Naive thymus-derived CD8-positive, alpha-beta T cell (primary cell): ENCODE data around the gene MAPKBP1. TPM values are rescaled to one million over a fixed set of nuclear protein-coding genes. Genes with fewer than 3 reads are reported as not detected.
A peak's percentile ranks its signal among the peaks of the same experiment; 100 is the strongest.
"Not testable (repeated sequence)": the region's sequence is repeated elsewhere in the genome, so short reads cannot be mapped to it uniquely, and the experiment has no call there.

Experiments
- ATAC-seq, 2 donors: fragments of 150-1000 bp; cut with Tn5 transposase in 1 of 2; sonication (Bioruptor Pico), chemical (Tn5 transposase) in 1 of 2; 1 replicate in 1 of 2; 2 replicates in 1 of 2; pipeline ENCODE4 v1.10.0; 2021; ENCODE audit warnings: mild to moderate bottlenecking in 2 of 2, moderate library complexity in 2 of 2
- POLR2A ChIA-PET: fragments of 350-600 bp; sonication (Branson Sonifier 250); formaldehyde crosslinking; loops from one replicate; lab custom pipeline; 2021; ENCODE audit warnings: antibody characterized with exemption; lab: Charles Lee
- DNase-seq, 10 donors: peaks; one replicate each; pipeline versions ENCODE4 v3.0.0 to v3.0.0-alpha.2; 2020 to 2022
- H3K27ac Mint-ChIP-seq, 10 donors: one replicate each; pipeline ENCODE4 v1.8.0; 2020 to 2022; ENCODE audit warnings: mild to moderate bottlenecking in 10 of 10, mixed read lengths in 10 of 10, moderate library complexity in 4 of 10, inconsistent platforms in 1 of 10
- H3K27me3 Mint-ChIP-seq, 5 donors: one replicate each; pipeline ENCODE4 v1.8.0; 2021 to 2022; ENCODE audit warnings: mixed read lengths in 5 of 5
- H3K36me3 Mint-ChIP-seq, 3 donors: one replicate each; pipeline ENCODE4 v1.8.0; 2020 to 2022; ENCODE audit warnings: mixed read lengths in 3 of 3, mild to moderate bottlenecking in 2 of 3, inconsistent platforms in 1 of 3
- H3K4me1 Mint-ChIP-seq, 4 donors: one replicate each; pipeline ENCODE4 v1.8.0; 2021 to 2022; ENCODE audit warnings: mixed read lengths in 4 of 4
- H3K4me3 Mint-ChIP-seq, 10 donors: one replicate each; pipeline ENCODE4 v1.8.0; 2020 to 2022; ENCODE audit warnings: mild to moderate bottlenecking in 10 of 10, mixed read lengths in 10 of 10, moderate library complexity in 6 of 10, inconsistent platforms in 1 of 10
- H3K9me3 Mint-ChIP-seq, 9 donors: one replicate each; pipeline ENCODE4 v1.8.0; 2020 to 2022; ENCODE audit warnings: mixed read lengths in 9 of 9, mild to moderate bottlenecking in 3 of 9, inconsistent platforms in 1 of 9, moderate library complexity in 1 of 9
- polyA plus RNA-seq, 3 donors: library from polyadenylated mRNA; unstranded; fragments of 300-500 nt; fragmentation: Illumina TruSeq; gene quantifications; one replicate each; pipeline ENCODE4 v1.2.3, GENCODE V29; 2021
- total RNA-seq, 8 experiments: library from RNA in 2 of 8; stranded (reverse) in 2 of 8; gene quantifications; one replicate each; pipeline ENCODE4 v1.2.3 and lab custom pipeline; 2021 to 2026

Gene MAPKBP1
- total and polyA plus RNA-seq, 5 experiments from 2014 or later = 1.5 to 39.8 (median 4.0) TPM

DNA sequence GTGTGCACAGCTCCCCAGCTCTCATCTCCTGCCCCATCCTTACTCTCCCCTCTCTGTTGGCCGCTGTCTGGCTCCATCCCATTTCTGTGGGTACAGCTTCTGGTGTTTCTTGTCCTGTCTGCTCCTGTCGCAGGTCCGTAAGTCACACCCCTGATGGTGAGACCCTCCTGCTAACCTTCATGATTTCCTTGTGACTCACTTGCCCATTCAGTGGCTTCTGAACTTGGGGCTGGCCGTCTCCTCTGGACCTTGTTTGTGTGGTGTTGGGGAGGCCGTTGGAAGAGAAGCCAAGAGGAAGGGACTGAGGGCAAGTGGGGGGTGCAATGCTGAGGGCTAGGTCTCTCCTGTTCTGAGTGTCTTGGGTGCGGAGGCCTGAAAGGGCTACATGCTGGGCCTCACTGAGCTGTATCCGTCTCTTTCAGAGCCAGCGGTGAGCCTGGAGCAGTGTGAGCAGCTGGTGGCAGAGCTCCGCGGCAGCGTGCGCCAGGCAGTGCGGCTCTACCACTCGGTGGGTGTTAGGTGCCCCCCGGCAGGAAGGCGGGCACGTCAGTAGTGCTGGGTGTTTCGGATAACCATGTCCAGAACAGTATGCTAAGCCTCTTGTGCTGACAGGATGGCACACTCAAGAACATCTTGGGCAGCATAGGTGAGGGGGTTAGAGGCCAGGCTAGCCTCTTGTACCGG is 49.9 kb downstream of the MAPKBP1 start:
- peaks cover 0 to 21% (median 6%) of the 10 kb centered on the region in 3 donors for H3K36me3 Mint-ChIP-seq
- H3K9me3 Mint-ChIP-seq = no peaks in the 10 kb centered on the region
- no peaks in the 10 kb centered on the region for H3K27me3 Mint-ChIP-seq
- DNase-seq (no peak), ATAC-seq (no peak)
- POLR2A ChIA-PET = interaction anchor here (0.6 kb wide), 1 partner anchor 118 kb away, joined by 3 read pairs; no protein-coding TSS in a partner anchor
- H3K4me3 Mint-ChIP-seq = no peak overlapping the region
- peaks cover 11 to 21% (median 12%) of the 10 kb centered on the region in 4 donors for H3K4me1 Mint-ChIP-seq
- H3K27ac Mint-ChIP-seq = peak overlapping the region in 2 of 10 donors; percentile 36 to 80

DNA sequence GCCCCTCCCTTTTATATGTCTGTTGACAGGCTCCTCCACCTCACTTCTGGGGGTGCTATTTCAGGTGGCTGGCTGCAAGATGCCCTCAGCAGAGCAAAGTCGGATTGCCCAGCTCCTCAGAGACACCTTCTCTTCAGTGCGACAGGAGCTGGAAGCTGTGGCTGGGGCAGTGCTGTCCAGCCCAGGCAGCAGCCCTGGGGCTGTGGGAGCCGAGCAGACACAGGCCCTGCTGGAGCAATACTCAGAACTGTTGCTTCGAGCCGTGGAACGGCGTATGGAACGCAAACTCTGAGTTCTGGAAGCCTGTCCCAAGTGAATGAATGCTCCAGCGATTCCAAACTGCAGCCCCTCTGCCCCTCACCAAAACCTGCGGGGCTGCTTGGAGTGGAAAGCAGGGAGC is 50.9 kb downstream of the MAPKBP1 start:
- POLR2A ChIA-PET = interaction anchor here (0.6 to 3.7 kb wide), 4 partner anchors 10 to 119 kb away, joined by 3 to 19 read pairs (median 4); partner anchors contain the start of gene MAPKBP1
- Mint-ChIP-seq H3K9me3 (no peaks in the 10 kb centered on the region), H3K27ac (no peak overlapping the region), H3K4me3 (no peak overlapping the region), H3K4me1 (peaks cover 13 to 28% (median 21%) of the 10 kb centered on the region in 4 donors), H3K27me3 (no peaks in the 10 kb centered on the region), H3K36me3 (peaks cover 0 to 15% (median 5%) of the 10 kb centered on the region in 3 donors)
- ATAC-seq (no peak), DNase-seq (no peak)

DNA sequence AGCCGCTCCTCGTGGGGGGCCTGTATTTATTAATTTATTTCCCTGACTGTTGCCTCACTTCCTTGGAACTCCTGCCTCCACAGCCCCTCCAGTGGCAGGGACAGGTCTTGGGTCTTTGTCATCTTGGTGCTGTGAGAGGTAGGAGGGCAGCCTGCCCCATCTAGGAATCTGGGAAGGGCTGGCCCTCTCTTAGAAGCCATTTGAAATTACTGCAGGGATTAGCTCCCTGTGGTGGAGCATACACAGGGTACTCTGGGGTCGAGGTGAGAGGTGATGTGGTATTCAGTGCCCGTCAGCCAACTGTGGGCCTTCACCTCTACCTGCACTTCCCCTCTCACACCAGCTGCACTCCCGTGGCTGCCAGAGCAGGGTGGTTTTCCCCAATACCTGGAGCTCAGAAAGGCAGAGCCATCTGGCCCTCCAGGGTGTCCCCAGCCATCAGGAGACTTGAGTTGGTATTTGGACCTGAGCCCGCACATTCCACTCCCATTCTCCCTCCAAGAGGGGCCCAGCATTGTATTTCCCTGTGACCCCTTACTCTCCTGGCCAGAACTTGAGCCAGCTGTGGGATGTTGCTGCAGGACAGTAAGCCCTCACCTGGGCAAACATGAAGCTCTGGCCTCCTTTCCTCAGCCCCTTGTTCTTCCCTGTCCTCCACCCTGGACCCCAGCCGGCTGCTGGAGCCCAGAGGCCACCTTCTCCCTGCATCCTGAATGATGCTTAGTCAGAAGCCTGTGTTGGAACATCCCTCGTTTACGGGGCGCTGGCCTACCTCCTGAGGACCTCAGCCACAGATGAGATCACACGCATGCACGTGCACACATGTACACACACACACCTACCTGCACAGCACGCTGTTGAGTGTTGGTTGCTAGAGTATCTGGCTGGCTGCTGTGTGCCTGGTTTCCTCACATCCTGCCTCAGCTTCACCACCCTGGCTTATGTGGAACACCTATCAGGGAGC is 51.6 kb downstream of the MAPKBP1 start:
- H3K36me3 Mint-ChIP-seq = peaks cover 0 to 10% (median 4%) of the 10 kb centered on the region in 3 donors
- DNase-seq (no peak), ATAC-seq (no peak)
- peaks cover 13 to 34% (median 27%) of the 10 kb centered on the region in 4 donors for H3K4me1 Mint-ChIP-seq
- peak overlapping the region in 9 of 10 donors; percentile 15 to 87 (median 57) for H3K27ac Mint-ChIP-seq
- H3K9me3 Mint-ChIP-seq = no peaks in the 10 kb centered on the region
- H3K4me3 Mint-ChIP-seq = peak overlapping the region; percentile 65 to 98 (median 88)
- POLR2A ChIA-PET = interaction anchor here (1.1 to 3.7 kb wide), 4 partner anchors 11 to 131 kb away, joined by 3 to 19 read pairs (median 4); partner anchors contain the start of gene MAPKBP1
- no peaks in the 10 kb centered on the region for H3K27me3 Mint-ChIP-seq

DNA sequence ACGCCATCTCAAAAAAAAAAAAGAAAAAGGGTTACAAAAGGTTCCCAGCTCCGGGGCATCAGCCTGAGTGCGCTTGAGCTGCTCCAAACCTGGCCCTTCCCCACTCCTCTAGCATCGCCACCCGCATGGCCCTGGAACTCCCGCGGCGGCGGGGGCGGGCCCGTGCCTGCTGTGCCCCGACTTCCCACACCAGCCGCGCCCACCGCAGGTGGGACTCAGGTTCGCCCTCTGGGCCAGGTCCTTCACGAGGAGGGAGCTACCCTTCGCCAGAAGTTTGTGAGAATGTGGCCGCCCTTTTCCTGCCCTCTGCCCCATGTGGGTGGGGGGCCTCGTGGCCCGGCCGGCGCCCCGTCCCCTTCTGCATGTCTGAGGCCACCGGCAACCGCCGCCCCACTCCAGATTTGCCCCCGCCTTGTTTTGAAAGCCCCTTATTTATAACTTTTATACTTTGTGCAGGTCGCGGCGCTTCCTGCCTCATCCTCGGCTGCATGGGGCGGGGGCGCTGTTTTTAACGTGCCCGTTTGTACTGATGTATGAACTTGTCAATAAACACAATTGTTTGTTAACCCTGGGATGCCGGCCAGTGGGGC is 53.1 kb downstream of the MAPKBP1 start:
- POLR2A ChIA-PET = interaction anchor here (0.5 to 3.7 kb wide), 10 partner anchors 16 to 428 kb away, joined by 3 to 19 read pairs (median 4); partner anchors contain the start of genes MAPKBP1 and SPTBN5
- Mint-ChIP-seq H3K9me3 (no peaks in the 10 kb centered on the region), H3K36me3 (peaks cover 0 to 6% (median 4%) of the 10 kb centered on the region in 3 donors), H3K4me3 (peak overlapping the region; percentile 86 to 98 (median 94)), H3K27ac (peak overlapping the region; percentile 63 to 96 (median 91)), H3K27me3 (no peaks in the 10 kb centered on the region), H3K4me1 (peaks cover 16 to 49% (median 42%) of the 10 kb centered on the region in 4 donors)
- ATAC-seq (peak; percentile 46 to 49), DNase-seq (peak in 4 of 10 donors; percentile 7 to 62 (median 45))

DNA sequence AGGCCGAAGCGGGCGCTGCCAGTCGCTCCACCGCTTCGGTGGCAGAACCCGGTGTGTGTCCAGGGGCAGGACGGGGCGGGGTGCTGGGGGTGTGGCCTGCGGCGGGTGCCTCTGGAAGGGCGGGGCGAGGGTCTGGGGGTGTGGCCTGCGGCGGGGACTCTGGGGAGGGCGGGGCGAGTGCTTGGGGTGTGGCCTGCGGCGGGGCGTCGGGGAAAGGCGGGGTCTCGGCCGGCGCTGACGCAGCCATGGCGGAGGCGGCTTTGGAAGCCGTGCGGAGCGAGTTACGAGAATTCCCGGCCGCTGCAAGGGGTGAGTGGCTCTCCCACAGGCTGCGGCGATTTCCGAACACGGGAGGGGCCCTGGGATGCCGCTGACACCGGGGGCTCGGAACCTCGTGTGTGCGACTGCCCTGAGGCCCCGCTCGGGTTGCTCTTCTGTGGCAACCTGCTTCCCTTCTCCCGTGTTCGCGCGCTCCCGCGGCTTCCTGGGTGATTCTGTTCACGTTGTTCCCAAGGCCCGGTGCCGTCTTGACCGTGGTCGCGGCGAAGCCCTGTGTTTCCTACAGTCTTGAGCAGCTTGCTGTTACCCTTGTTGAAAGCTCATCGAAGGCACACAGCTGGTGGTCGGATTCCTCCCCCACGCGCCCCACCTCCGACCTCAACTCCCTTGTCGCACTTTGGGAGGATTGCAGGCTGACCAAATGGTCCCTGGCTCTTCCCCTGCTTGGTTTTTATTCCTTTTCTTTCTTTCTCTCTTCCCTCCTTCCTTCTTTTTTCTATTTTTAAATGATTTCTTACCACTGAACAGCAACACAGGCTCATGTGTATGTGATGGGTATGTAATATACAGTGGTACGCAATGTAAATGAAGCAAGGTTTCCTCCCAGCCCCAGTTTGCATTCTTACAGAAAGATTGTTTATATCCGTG is 53.9 kb downstream of the MAPKBP1 start, which contains the start of gene JMJD7:
Gene JMJD7 (plus strand): TSS at position 213 of the 927 bp plus-strand sequence. CDS start 33 bp downstream, at position 246.
- DNase-seq = peak; percentile 86 to 99 (median 92)
- H3K27me3 Mint-ChIP-seq = no peaks in the 10 kb centered on the region
- ATAC-seq = peak; percentile 85 to 88
- H3K9me3 Mint-ChIP-seq = no peaks in the 10 kb centered on the region
- peaks cover 22 to 56% (median 50%) of the 10 kb centered on the region in 4 donors for H3K4me1 Mint-ChIP-seq
- POLR2A ChIA-PET = interaction anchor here (0.6 to 3.7 kb wide), 9 partner anchors 33 to 162 kb away, joined by 3 to 19 read pairs (median 3); partner anchors contain the start of genes MAPKBP1 and SPTBN5
- H3K36me3 Mint-ChIP-seq = peaks cover 0 to 4% (median 0%) of the 10 kb centered on the region in 3 donors
- peak within 1 kb of the TSS; percentile 86 to 98 (median 94) for H3K4me3 Mint-ChIP-seq
- peak within 1 kb of the TSS; percentile 63 to 96 (median 91) for H3K27ac Mint-ChIP-seq

DNA sequence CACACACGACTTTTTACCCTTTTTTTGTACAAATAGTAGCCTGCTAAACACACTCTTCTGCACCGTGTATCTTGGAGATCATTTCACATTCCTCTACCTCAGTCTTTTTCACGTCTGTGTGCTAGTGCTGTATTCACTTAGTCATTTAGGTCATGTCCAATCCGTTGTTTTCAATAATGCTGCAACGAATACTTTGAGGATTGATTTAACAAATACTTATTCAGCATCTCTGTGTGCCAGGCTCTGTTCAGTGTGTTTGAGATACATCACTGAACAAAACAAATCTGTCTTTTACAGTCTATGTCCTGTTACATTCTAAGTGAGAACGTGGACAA is 54.5 kb downstream of the MAPKBP1 start:
- DNase-seq = no peak
- H3K9me3 Mint-ChIP-seq = no peaks in the 10 kb centered on the region
- POLR2A ChIA-PET = interaction anchor here (0.9 to 3.7 kb wide), 6 partner anchors 9 to 207 kb away, joined by 3 to 19 read pairs (median 6); partner anchors contain the start of genes MAPKBP1 and SPTBN5
- peak overlapping the region; percentile 63 to 96 (median 91) for H3K27ac Mint-ChIP-seq
- H3K4me3 Mint-ChIP-seq = peak overlapping the region; percentile 86 to 98 (median 94)
- H3K27me3 Mint-ChIP-seq = no peaks in the 10 kb centered on the region
- no peak for ATAC-seq
- peaks cover 25 to 63% (median 54%) of the 10 kb centered on the region in 4 donors for H3K4me1 Mint-ChIP-seq
- H3K36me3 Mint-ChIP-seq = peaks cover 0 to 4% (median 0%) of the 10 kb centered on the region in 3 donors

DNA sequence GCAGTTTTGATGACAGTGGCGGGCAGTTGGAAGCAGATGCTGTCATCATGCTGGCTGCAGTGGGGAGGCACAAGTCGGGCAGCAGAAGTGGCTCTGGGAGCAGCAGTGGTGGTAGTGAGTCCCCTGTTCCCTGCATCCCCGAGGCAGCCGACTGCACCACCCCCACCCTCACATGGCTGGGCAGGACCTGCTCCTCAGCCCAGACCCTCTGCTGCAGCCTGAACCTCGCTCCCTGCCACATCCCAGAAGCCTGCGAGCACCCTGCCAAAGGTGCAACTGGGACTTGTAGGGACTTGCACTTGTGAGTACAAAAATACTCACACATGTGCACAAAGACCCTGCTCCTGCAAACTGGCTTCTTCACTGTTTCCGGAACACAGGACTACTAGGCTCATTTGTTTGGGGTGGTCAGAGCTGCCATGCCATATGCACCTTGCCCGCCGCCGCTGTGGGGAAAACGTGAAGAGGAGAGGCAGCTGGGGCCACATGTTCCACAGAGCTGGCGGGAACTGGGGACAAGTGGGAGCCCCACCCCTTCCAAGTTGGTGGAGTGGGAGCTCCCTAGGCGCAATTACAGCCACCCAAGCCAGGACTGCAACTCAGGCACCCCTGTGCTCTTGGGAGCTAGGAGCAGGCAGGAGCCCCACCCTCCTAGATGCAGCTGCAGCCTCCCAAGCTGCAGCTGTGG is 55.8 kb downstream of the MAPKBP1 start:
- H3K27me3 Mint-ChIP-seq = no peaks in the 10 kb centered on the region
- POLR2A ChIA-PET = interaction anchor here (0.8 kb wide), 1 partner anchor 63 kb away, joined by 4 read pairs; no protein-coding TSS in a partner anchor
- ATAC-seq (no peak), DNase-seq (no peak)
- H3K27ac Mint-ChIP-seq = peak overlapping the region in 1 of 10 donors; percentile 41
- H3K36me3 Mint-ChIP-seq = peaks cover 0 to 6% (median 0%) of the 10 kb centered on the region in 3 donors
- H3K4me1 Mint-ChIP-seq = peaks cover 29 to 66% (median 60%) of the 10 kb centered on the region in 4 donors
- H3K9me3 Mint-ChIP-seq = no peaks in the 10 kb centered on the region
- H3K4me3 Mint-ChIP-seq = peak overlapping the region in 4 of 10 donors; percentile 4 to 97 (median 26)

DNA sequence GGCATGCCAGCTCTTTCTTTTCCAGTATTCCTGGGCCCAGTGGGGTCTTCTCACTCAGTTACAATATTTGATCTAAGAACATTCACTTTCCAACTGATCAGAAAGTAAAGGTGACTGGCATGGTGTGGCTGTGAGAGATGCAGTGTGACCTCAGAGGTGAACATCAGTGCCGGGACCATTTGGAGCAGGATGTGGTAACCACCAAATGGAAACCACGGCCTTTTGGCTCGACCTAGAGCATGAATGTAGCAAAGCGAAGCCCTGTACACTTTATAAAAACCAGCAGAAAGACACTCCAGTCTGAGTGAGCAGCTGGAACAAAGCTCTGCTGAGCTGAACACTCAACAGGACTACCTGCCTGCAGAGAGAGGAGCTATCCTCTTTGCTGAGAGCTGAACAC is 57.0 kb downstream of the MAPKBP1 start:
- DNase-seq = peak in 4 of 10 donors; percentile 14 to 44 (median 29)
- Mint-ChIP-seq H3K4me3 (peak overlapping the region in 9 of 10 donors; percentile 29 to 86 (median 63)), H3K27ac (peak overlapping the region in 6 of 10 donors; percentile 58 to 86 (median 80)), H3K4me1 (peaks cover 31 to 72% (median 64%) of the 10 kb centered on the region in 4 donors), H3K36me3 (peaks cover 0 to 11% (median 0%) of the 10 kb centered on the region in 3 donors)
- H3K9me3 Mint-ChIP-seq, H3K27me3 Mint-ChIP-seq: not testable (repeated sequence)
- POLR2A ChIA-PET = interaction anchor here (0.7 to 1.4 kb wide), 4 partner anchors 57 to 153 kb away, joined by 3 to 6 read pairs (median 4); partner anchors contain the start of gene MAPKBP1
- peak in 1 of 2 donors; percentile 10 for ATAC-seq

DNA sequence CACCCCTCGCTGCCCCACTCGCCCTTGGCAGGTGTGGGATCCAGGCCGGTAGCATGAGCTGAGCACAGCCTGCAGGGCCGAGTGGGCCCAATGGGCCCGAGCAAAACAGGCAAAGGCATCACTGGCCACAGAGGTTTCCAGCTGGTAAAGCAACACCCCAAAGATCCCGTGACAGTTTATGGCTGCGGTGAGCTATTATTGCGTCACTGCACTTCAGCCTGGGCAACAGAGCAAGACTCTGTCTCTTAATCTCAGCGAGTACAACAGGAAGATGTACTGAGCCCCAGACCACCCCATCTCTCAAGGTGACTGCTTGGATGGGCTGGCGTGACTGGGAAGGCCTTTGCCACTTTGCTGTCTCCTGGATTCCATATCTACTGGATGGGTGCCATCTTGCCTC is 57.9 kb downstream of the MAPKBP1 start:
- Mint-ChIP-seq H3K9me3 (no peaks in the 10 kb centered on the region), H3K27ac (peak overlapping the region in 3 of 10 donors; percentile 15 to 47 (median 40)), H3K36me3 (peaks cover 0 to 13% (median 0%) of the 10 kb centered on the region in 3 donors), H3K27me3 (no peaks in the 10 kb centered on the region), H3K4me3 (peak overlapping the region in 2 of 10 donors; percentile 27 to 64), H3K4me1 (peaks cover 29 to 69% (median 60%) of the 10 kb centered on the region in 4 donors)
- DNase-seq (no peak), ATAC-seq (no peak)
- POLR2A ChIA-PET = interaction anchor here (1.0 to 1.4 kb wide), 4 partner anchors 30 to 63 kb away, joined by 3 to 6 read pairs (median 4); partner anchors contain the start of gene MAPKBP1

DNA sequence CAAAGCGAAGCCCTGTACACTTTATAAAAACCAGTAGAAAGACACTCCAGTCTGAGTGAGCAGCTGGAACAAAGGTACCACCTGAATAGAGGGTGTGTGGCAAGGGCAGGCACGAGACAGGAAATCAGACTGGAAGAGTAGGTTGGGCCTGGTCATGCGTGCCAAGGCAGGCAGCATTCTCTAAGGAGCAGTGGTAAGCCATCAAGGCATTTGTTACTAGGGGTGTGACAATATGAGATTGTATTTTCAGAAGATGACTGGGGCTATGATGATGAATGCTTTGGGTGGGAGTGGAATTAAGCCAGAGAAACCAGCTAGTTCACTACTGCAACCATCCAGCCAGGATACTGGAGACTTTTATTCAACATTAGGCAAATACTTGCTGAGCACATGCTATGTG is 58.6 kb downstream of the MAPKBP1 start:
- DNase-seq = peak in 2 of 10 donors; percentile 16 to 18
- H3K4me3 Mint-ChIP-seq = peak overlapping the region in 7 of 10 donors; percentile 2 to 68 (median 20)
- ATAC-seq = peak; percentile 12 to 15
- POLR2A ChIA-PET = interaction anchor here (1.4 kb wide), 2 partner anchors 29 to 62 kb away, joined by 3 to 6 read pairs; no protein-coding TSS in a partner anchor
- no peaks in the 10 kb centered on the region for H3K27me3 Mint-ChIP-seq
- no peaks in the 10 kb centered on the region for H3K9me3 Mint-ChIP-seq
- H3K4me1 Mint-ChIP-seq = peaks cover 30 to 71% (median 59%) of the 10 kb centered on the region in 4 donors
- peaks cover 0 to 19% (median 2%) of the 10 kb centered on the region in 3 donors for H3K36me3 Mint-ChIP-seq
- H3K27ac Mint-ChIP-seq = peak overlapping the region in 6 of 10 donors; percentile 2 to 88 (median 31)
